ENCODE data around the gene CDC42BPB.

- TF ChIP-seq ZNF391 (tag by site-specific recombination; IDR thresholded peaks at IDR 0.05; ENCODE audit: borderline replicate concordance, low read depth) (no peak), ATF2 (tag by site-specific recombination; IDR thresholded peaks at IDR 0.05; ENCODE audit: low read depth) (no peak), ZNF416 (tag by site-specific recombination; IDR thresholded peaks at IDR 0.05) (no peak), ZNF121 (tag by site-specific recombination; IDR thresholded peaks at IDR 0.05) (no peak), ZNF280D (tag by site-specific recombination; IDR thresholded peaks at IDR 0.05) (no peak), REST (tag by site-specific recombination; IDR thresholded peaks at IDR 0.05) (no peak), KLF9 (tag by site-specific recombination; IDR thresholded peaks at IDR 0.05; ENCODE audit: low read depth) (no peak), ZNF274 (IDR thresholded peaks at IDR 0.05; ENCODE audit: low read length) (no peak), ZNF274 (tag by site-specific recombination; IDR thresholded peaks at IDR 0.05; ENCODE audit: borderline replicate concordance) (no peak), ZNF311 (tag by site-specific recombination; IDR thresholded peaks at IDR 0.05; ENCODE audit: borderline replicate concordance) (no peak), FEZF1 (tag by site-specific recombination; IDR thresholded peaks at IDR 0.05) (no peak)
Measured at GRCh38 chr14:102923201-102923924, 134.0 kb downstream of the CDC42BPB start.
